Measurements from ENCODE around the gene KRT15.

KRT15 gene

GRCh38 chr17:41518789-41519449 is at the start of gene KRT15:
KRT15 (minus strand) TSS chr17:41518890; CDS start chr17:41518827, 63 bp downstream.
- DNase-seq (ENCODE audit: low spot score) = no peak

GRCh38 chr17:41567317-41567716 is 48.6 kb upstream of the KRT15 start:
- DNase-seq (ENCODE audit: low spot score) = no peak

- no peak for DNase-seq (ENCODE audit: low spot score)
Observed at GRCh38 chr17:41565338-41565737, 46.6 kb upstream of the KRT15 start.

GRCh38 chr17:41563607-41564170 is 45.0 kb upstream of the KRT15 start:
- no peak for DNase-seq (ENCODE audit: low spot score)

- no peak for DNase-seq (ENCODE audit: low spot score)
Observed at GRCh38 chr17:41561554-41561953, 42.9 kb upstream of the KRT15 start.

DNA sequence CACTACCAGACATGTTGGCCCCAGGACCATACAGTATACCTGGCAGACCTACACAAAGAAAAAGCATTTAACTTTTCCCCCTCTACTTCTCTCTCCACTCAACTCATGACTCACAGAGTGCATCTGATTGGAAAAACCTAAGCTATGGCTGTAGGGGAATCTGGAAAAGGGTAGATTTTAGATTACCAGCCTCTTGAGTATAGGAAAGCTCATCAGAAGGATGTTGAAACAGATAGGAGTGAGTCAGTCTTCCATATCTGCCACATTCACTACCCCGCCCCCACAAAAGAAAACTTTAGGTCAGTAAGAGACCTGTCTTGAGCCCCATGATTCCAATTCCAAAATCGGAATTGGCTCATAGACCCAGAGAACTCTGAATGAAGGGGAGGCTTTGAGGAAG is 40.9 kb upstream of the KRT15 start:
- DNase-seq (ENCODE audit: low spot score) = no peak

- no peak for DNase-seq (ENCODE audit: low spot score)
Observed at GRCh38 chr17:41556931-41557330, 38.2 kb upstream of the KRT15 start.

DNA sequence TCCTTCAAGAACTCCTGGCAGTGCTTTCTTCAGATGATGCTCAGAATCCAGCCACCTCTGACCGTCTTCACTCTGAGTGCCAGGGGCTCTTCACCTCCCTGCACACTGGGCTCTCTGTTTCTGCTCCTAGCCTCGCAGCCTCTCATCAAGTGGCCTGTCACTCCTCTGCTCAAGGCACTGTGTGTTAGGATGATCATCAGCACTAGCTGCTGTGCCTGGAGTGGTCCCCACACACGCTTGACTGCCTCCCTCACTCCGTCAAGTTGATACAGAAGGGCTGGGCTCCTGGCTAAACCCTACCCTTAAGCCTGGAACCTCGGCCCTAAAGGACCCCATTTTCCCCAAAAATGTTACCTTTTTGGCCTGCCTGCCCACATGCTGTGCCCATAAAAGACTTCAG is 37.6 kb upstream of the KRT15 start:
- DNase-seq (ENCODE audit: low spot score) = no peak

- DNase-seq (ENCODE audit: low spot score) = no peak
Observed at GRCh38 chr17:41555105-41555887, 36.6 kb upstream of the KRT15 start.

DNA sequence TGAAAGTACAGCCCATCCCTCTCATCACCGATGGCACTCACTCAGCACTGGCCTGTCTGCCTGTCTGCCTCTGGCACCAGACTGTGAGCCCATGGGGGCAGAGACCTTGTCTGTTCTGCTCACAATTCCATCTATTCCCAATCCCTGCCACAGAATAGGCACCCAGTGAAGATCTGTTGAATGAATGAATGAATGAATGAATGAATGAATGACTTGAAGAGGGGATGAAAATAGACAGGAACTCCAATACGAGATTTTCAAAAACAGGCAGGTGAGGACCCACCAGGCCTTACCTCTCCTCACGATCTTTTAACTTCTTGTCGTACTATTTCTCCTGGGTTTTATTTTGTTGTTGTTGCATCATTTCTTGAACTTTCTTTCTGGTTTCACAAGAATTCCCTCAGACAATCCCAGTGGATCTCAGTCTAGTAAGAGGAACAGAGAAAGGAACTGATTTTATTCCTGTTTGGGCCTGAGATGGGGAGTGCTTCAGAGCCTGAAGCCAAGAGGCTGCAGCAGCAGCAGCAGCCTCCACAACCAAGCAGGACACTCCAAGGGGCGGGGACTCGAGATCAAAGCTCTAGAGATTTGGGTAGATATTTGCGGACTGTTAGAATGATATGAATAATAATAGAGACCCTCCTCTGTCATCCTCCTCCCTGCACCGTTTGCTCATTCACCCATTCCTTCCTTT is 35.4 kb upstream of the KRT15 start:
- DNase-seq (ENCODE audit: low spot score) = no peak

GRCh38 chr17:41553176-41553575 is 34.5 kb upstream of the KRT15 start:
- DNase-seq (ENCODE audit: low spot score) = no peak

- no peak for DNase-seq (ENCODE audit: low spot score)
Observed at GRCh38 chr17:41552455-41552854, 33.8 kb upstream of the KRT15 start.

- no peak for DNase-seq (ENCODE audit: low spot score)
Observed at GRCh38 chr17:41551365-41551764, 32.7 kb upstream of the KRT15 start.

GRCh38 chr17:41549596-41550039 is 30.9 kb upstream of the KRT15 start:
- no peak for DNase-seq (ENCODE audit: low spot score)

DNA sequence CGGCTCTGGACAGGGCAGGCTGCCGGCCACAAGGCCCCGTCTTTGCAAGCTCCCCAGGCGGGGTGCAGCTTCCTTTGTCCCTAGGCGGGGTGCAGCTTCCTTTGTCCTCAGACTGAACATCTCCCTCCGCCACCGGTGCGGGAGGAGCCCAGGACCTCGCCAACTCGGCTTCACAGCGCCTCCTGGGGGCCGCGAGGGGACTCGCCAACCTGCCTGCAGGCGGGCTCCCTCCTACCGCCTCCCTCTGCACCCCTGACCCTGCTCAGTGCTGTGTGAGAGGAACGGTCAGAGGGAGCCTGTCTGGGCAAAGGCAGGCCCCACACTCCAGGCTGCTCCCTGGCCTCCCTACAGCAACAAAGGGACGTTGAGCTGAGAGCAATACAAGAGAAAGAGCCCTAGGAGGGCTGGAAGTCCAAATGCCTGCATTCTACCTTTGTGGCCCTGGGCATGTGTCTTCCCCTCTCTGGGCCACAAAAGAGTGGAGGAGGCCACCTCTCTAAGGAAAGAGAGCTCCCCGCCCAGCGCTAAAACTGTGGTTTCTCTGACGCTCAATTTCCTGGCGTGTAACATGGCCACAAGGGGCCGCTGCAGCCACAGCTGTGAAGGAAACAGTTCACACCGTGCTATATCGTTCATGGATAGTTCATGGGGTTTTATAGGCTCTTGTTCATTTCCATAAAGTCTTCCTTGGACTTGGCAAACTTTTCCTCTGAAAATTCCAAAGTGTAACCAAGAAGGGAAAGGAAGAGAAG is 30.3 kb upstream of the KRT15 start:
- DNase-seq (ENCODE audit: low spot score) = peak; percentile 96

- DNase-seq (ENCODE audit: low spot score) = no peak
Observed at GRCh38 chr17:41547921-41548843, 29.5 kb upstream of the KRT15 start.

GRCh38 chr17:41547378-41547841 is 28.7 kb upstream of the KRT15 start:
- no peak for DNase-seq (ENCODE audit: low spot score)

DNA sequence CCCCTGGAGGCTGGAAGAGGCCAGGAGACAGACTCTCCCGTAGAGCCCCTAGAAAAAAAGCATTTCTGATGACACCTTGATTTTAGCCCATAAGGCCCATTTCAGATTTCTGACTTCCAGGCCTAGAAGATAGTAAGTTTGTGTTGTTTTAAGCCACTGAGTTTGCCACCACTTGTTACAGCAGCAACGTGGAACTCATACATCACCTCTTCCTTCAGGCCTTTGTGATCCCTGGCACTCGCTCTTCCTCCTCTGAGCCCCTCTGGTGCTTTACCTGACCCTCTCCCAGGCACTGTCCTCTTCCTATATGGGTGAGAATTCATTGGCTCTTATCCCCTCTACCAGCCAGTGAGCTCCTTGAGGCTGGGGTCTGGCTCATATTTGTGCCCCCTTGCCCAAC is 28.1 kb upstream of the KRT15 start:
- no peak for DNase-seq (ENCODE audit: low spot score)

DNA sequence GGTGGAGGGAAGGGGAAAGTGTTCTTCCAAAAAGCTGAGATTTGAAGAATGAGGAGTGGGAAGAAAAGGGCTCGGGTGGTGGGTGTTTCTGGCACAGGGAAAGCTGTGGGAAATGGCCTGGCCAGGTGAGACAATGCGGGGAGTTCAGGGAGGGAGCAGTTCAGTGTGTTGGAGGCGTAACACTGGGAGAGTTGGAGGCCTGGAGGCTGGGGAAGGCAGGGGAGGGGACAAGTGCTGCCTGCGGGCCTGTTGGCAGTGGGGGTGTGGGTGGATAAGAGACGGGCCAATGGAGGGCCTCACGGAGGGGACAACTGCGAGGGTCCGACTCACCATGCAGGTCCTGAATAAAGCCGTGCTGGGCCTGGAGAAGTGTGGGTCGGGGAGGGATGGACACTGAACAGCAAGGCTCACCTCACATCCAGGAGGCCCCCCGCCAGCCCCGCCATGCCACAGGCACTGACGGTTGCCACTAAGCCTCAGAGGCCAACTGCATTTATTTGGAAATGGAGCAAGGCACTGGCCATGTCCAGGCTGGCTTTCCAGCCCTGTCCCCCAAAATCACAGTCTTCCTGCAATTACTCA is 27.2 kb upstream of the KRT15 start:
- no peak for DNase-seq (ENCODE audit: low spot score)

- no peak for DNase-seq (ENCODE audit: low spot score)
Observed at GRCh38 chr17:41544935-41545334, 26.2 kb upstream of the KRT15 start.
